WTC11 (cell line): ENCODE measurements around the gene MRPS27. TPM values are rescaled to one million over a fixed set of nuclear protein-coding genes. Genes with fewer than 3 reads are reported as not detected.

ENCODE experiments used
- ATAC-seq: fragments of 200-7000 bp; cut with Tn5 transposase; 2 replicates; pipeline ENCODE4 v1.10.0; 2021; ENCODE audit warnings: mild to moderate bottlenecking, moderate library complexity
- CTCF ChIA-PET: fragments of 300-600 bp; sonication (Branson Sonifier 250); formaldehyde crosslinking; loops from one replicate; lab custom pipeline; 2021; ENCODE audit warnings: antibody characterized with exemption; lab: Charles Lee
- POLR2A ChIA-PET: fragments of 350-600 bp; sonication (Branson Sonifier 250); formaldehyde crosslinking; loops from one replicate; lab custom pipeline; 2021; ENCODE audit warnings: antibody characterized with exemption; lab: Charles Lee
- DNase-seq: peaks from one replicate; pipeline ENCODE4 v3.0.0; 2021; ENCODE audit warnings: low spot score
- H3K27ac Mint-ChIP-seq: 2 replicates; pipeline ENCODE4 v1.8.0; 2021; ENCODE audit warnings: mixed read lengths
- H3K27me3 Mint-ChIP-seq: 2 replicates; pipeline ENCODE4 v1.8.0; 2021; ENCODE audit warnings: low read depth, mild to moderate bottlenecking, moderate library complexity, mixed read lengths
- H3K36me3 Mint-ChIP-seq: 2 replicates; pipeline ENCODE4 v1.8.0; 2021; ENCODE audit warnings: mixed read lengths
- H3K4me1 Mint-ChIP-seq: 2 replicates; pipeline ENCODE4 v1.8.0; 2022; ENCODE audit warnings: mixed read lengths
- H3K4me3 Mint-ChIP-seq: 2 replicates; pipeline ENCODE4 v1.8.0; 2021; ENCODE audit warnings: mild to moderate bottlenecking, moderate library complexity, mixed read lengths
- H3K9me3 Mint-ChIP-seq: 2 replicates; pipeline ENCODE4 v1.8.0; 2021; ENCODE audit warnings: mixed read lengths
- ESRRA ChIP-seq: sonication (generic); formaldehyde crosslinking; IDR thresholded peaks from 2 replicates; pipeline ENCODE4 v1.8.1; 2022; ENCODE audit warnings: mild to moderate bottlenecking, missing genetic modification reagents, borderline replicate concordance
- FOXJ3 ChIP-seq: sonication (generic); formaldehyde crosslinking; IDR thresholded peaks from 2 replicates; pipeline ENCODE4 v1.9.0; 2021; ENCODE audit warnings: missing genetic modification reagents, mild to moderate bottlenecking, borderline replicate concordance
- GTF2I ChIP-seq: fragments of 250-450 bp; sonication (Bioruptor Pico); conservative IDR thresholded peaks from 2 replicates; pipeline ENCODE4 v1.4.0; 2021; ENCODE audit warnings: mild to moderate bottlenecking
- NFATC4 ChIP-seq: fragments of 250-450 bp; sonication (Bioruptor Pico); IDR thresholded peaks from 2 replicates; pipeline ENCODE4 v1.9.0; 2021; ENCODE audit warnings: mild to moderate bottlenecking
- OVOL2 ChIP-seq: fragments of 250-450 bp; sonication (Bioruptor Pico); IDR thresholded peaks from 2 replicates; pipeline ENCODE4 v1.9.0; 2021; ENCODE audit warnings: mild to moderate bottlenecking, borderline replicate concordance
- PRRX2 ChIP-seq: fragments of 250-450 bp; sonication (Bioruptor Pico); IDR thresholded peaks from 2 replicates; pipeline ENCODE4 v1.8.0; 2021; ENCODE audit warnings: mild to moderate bottlenecking
- SOX15 ChIP-seq: fragments of 250-450 bp; sonication (Bioruptor Pico); IDR thresholded peaks from 2 replicates; pipeline ENCODE4 v1.9.0; 2021; ENCODE audit warnings: mild to moderate bottlenecking
- SP1 ChIP-seq: sonication (generic); formaldehyde crosslinking; conservative IDR thresholded peaks from 2 replicates; pipeline ENCODE4 v1.8.1; 2022; ENCODE audit warnings: missing genetic modification reagents
- TEAD1 ChIP-seq: sonication (generic); formaldehyde crosslinking; IDR thresholded peaks from 2 replicates; pipeline ENCODE4 v1.8.0; 2022; ENCODE audit warnings: mild to moderate bottlenecking, missing genetic modification reagents
- ZBTB21 ChIP-seq: sonication (generic); formaldehyde crosslinking; IDR thresholded peaks from 2 replicates; pipeline ENCODE4 v1.8.1; 2023; ENCODE audit warnings: mild to moderate bottlenecking, missing genetic modification reagents, borderline replicate concordance
- ZNF219 ChIP-seq: sonication (generic); formaldehyde crosslinking; IDR thresholded peaks from 2 replicates; pipeline ENCODE4 v1.8.0; 2023; ENCODE audit warnings: missing genetic modification reagents, mild to moderate bottlenecking, borderline replicate concordance
- ZNF232 ChIP-seq: sonication (generic); formaldehyde crosslinking; IDR thresholded peaks from 2 replicates; pipeline ENCODE4 v1.8.0; 2022; ENCODE audit warnings: mild to moderate bottlenecking, missing genetic modification reagents
- total RNA-seq: library from RNA; stranded (reverse); gene quantifications from 3 replicates; pipeline ENCODE4 v1.2.3, GENCODE V29; 2021
- TF ChIP-seq, protein P1 (sequence below): fragments of 250-450 bp; sonication (Bioruptor Pico); IDR thresholded peaks from 2 replicates; pipeline ENCODE4 v1.9.0; 2021; ENCODE audit warnings: moderate library complexity, mild to moderate bottlenecking, inconsistent platforms, borderline replicate concordance
- TF ChIP-seq, protein P2 (sequence below): sonication (generic); formaldehyde crosslinking; IDR thresholded peaks from 2 replicates; pipeline ENCODE4 v1.8.1; 2022; ENCODE audit warnings: low read depth, missing genetic modification reagents, borderline replicate concordance
- TF ChIP-seq, protein P3 (sequence below): sonication (generic); formaldehyde crosslinking; IDR thresholded peaks from 2 replicates; pipeline ENCODE4 v1.8.0; 2022; ENCODE audit warnings: mild to moderate bottlenecking, missing genetic modification reagents
- TF ChIP-seq, protein P4 (sequence below): fragments of 200-600 bp; IDR thresholded peaks from 2 replicates; pipeline ENCODE4 v1.8.0; 2022; ENCODE audit warnings: antibody characterized with exemption
- TF ChIP-seq, protein P5 (sequence below): sonication (generic); formaldehyde crosslinking; IDR thresholded peaks from 2 replicates; pipeline ENCODE4 v1.8.1; 2023; ENCODE audit warnings: mild to moderate bottlenecking, missing genetic modification reagents, moderate library complexity
- TF ChIP-seq, protein P6 (sequence below): sonication (generic); formaldehyde crosslinking; IDR thresholded peaks from 2 replicates; pipeline ENCODE4 v1.8.0; 2022; ENCODE audit warnings: mild to moderate bottlenecking, missing genetic modification reagents

MRPS27 gene
- total RNA-seq, 1 experiment from 2014 or later: 80.1 TPM

DNA sequence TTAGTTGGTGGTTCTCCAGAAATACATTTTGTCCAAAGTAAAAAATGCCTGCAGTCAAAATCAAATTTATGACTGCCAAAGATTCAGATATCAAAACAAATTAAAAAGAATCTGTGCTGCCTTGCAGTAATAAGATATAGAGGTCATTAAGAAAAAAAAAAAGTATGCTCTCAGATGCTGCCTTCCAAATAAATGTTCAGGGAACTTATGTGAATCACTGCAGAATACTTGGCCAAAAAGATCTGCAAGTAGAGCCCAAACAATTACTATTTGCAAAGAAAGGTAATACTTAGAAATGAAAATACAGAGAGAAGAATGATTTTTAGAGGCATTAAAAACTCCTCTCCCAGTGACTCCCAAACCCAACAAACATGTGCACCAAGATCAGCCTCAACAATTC is 52.4 kb downstream of the MRPS27 start:
- DNase-seq (no peak), ATAC-seq (no peak)
- 0 out of 2 replicates have a peak, but pooled peaks cover 2% of the 10 kb centered on the region for H3K4me1 Mint-ChIP-seq
- H3K9me3 Mint-ChIP-seq: no peaks in the 10 kb centered on the region
- no peak for TF ChIP-seq ZNF232 (CRISPR knock-in tag)
- H3K27me3 Mint-ChIP-seq: no peaks in the 10 kb centered on the region
- CTCF ChIA-PET: no interaction called here
- 0 out of 2 replicates have a peak, but pooled peaks cover 6% of the 10 kb centered on the region for H3K36me3 Mint-ChIP-seq
- H3K27ac Mint-ChIP-seq: 0 out of 2 replicates have a peak overlapping the region, but pooled peaks have one; percentile 44
- POLR2A ChIA-PET: no interaction called here
- H3K4me3 Mint-ChIP-seq: no peak overlapping the region

DNA sequence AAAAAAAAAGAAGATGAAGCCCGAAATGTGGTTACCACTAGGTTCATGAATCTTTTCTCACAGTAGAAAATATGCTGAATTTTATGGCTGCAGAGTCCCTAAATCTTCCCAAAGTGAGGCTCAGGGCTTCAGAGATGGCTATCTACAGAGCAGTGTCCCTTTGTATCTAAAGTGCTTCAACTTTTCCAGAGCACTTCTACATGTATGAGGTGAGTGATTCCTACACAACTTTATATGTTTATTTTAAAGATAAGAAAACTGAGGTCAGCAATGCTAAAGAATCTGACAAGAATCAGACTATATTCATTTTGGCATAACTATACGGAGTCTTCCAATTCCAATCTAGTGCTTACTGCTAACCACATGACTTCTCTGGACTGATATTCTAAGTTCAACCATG is 53.2 kb downstream of the MRPS27 start:
- no peak overlapping the region for H3K4me3 Mint-ChIP-seq
- no peak overlapping the region for H3K27ac Mint-ChIP-seq
- H3K9me3 Mint-ChIP-seq: no peaks in the 10 kb centered on the region
- 0 out of 2 replicates have a peak, but pooled peaks cover 2% of the 10 kb centered on the region for H3K4me1 Mint-ChIP-seq
- TF ChIP-seq, protein P1, sequence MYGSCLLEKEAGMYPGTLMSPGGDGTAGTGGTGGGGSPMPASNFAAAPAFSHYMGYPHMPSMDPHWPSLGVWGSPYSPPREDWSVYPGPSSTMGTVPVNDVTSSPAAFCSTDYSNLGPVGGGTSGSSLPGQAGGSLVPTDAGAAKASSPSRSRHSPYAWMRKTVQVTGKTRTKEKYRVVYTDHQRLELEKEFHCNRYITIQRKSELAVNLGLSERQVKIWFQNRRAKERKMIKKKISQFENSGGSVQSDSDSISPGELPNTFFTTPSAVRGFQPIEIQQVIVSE (CRISPR knock-in tag): no peak
- TF ChIP-seq, protein P2, sequence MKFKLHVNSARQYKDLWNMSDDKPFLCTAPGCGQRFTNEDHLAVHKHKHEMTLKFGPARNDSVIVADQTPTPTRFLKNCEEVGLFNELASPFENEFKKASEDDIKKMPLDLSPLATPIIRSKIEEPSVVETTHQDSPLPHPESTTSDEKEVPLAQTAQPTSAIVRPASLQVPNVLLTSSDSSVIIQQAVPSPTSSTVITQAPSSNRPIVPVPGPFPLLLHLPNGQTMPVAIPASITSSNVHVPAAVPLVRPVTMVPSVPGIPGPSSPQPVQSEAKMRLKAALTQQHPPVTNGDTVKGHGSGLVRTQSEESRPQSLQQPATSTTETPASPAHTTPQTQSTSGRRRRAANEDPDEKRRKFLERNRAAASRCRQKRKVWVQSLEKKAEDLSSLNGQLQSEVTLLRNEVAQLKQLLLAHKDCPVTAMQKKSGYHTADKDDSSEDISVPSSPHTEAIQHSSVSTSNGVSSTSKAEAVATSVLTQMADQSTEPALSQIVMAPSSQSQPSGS: no peak
- no peak for TF ChIP-seq SP1 (CRISPR knock-in tag)
- DNase-seq (no peak), ATAC-seq (no peak)
- CTCF ChIA-PET: no interaction called here
- 0 out of 2 replicates have a peak, but pooled peaks cover 6% of the 10 kb centered on the region for H3K36me3 Mint-ChIP-seq
- POLR2A ChIA-PET: no interaction called here
- H3K27me3 Mint-ChIP-seq: no peaks in the 10 kb centered on the region

DNA sequence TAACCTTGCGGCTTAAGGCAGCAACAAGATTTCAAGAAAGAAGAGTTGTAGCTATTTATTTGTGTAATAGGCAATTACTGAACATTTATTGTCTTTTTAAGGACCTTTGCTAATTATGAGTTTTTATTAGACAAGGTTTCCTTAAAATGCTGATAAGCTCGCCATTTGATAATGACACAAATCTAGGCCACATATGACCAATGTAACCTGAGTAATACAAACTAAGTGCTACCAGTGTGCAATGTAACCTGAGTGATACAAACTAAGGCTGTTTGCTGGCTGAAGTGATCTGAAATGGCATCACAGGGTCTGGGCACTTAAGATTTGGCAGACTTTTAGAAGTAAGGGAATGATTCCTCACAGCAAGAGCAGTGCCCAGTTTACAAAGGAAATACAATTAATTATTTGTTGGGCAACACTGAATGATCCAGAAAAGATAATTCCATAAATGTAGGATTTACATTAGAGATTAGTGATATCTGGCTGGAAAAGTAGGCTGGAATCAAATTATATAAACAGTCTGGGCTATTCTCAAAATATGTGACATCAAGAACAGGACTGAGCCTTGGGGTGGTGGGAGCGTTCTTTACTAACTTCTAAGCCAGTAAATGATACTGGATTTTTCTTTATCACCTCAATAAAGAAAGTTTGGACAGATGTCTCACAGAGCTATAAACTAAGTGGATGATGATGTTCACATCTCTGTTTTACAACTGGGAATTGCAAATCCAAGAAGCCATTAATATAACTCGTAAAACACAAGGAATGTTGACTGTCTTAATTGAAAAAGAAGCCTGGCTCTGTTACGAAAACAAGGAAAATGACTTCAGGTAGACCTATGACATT is 54.8 kb downstream of the MRPS27 start:
- H3K4me3 Mint-ChIP-seq: no peak overlapping the region
- no peak for ATAC-seq
- H3K36me3 Mint-ChIP-seq: no peaks in the 10 kb centered on the region
- H3K4me1 Mint-ChIP-seq: 0 out of 2 replicates have a peak, but pooled peaks cover 2% of the 10 kb centered on the region
- DNase-seq: no peak
- H3K27me3 Mint-ChIP-seq: no peaks in the 10 kb centered on the region
- no peaks in the 10 kb centered on the region for H3K9me3 Mint-ChIP-seq
- ChIA-PET CTCF (no interaction called here), POLR2A (no interaction called here)
- TF ChIP-seq FOXJ3: no peak
- TF ChIP-seq, protein P3, sequence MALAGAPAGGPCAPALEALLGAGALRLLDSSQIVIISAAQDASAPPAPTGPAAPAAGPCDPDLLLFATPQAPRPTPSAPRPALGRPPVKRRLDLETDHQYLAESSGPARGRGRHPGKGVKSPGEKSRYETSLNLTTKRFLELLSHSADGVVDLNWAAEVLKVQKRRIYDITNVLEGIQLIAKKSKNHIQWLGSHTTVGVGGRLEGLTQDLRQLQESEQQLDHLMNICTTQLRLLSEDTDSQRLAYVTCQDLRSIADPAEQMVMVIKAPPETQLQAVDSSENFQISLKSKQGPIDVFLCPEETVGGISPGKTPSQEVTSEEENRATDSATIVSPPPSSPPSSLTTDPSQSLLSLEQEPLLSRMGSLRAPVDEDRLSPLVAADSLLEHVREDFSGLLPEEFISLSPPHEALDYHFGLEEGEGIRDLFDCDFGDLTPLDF (CRISPR knock-in tag): no peak
- TF ChIP-seq, protein P4, sequence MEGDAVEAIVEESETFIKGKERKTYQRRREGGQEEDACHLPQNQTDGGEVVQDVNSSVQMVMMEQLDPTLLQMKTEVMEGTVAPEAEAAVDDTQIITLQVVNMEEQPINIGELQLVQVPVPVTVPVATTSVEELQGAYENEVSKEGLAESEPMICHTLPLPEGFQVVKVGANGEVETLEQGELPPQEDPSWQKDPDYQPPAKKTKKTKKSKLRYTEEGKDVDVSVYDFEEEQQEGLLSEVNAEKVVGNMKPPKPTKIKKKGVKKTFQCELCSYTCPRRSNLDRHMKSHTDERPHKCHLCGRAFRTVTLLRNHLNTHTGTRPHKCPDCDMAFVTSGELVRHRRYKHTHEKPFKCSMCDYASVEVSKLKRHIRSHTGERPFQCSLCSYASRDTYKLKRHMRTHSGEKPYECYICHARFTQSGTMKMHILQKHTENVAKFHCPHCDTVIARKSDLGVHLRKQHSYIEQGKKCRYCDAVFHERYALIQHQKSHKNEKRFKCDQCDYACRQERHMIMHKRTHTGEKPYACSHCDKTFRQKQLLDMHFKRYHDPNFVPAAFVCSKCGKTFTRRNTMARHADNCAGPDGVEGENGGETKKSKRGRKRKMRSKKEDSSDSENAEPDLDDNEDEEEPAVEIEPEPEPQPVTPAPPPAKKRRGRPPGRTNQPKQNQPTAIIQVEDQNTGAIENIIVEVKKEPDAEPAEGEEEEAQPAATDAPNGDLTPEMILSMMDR: no peak
- no peak for TF ChIP-seq TEAD1
- TF ChIP-seq SOX15 (CRISPR knock-in tag): no peak
- TF ChIP-seq, protein P1 (CRISPR knock-in tag): no peak
- TF ChIP-seq SP1 (CRISPR knock-in tag): no peak
- no peak overlapping the region; the same call in none of the 2 replicates for H3K27ac Mint-ChIP-seq

DNA sequence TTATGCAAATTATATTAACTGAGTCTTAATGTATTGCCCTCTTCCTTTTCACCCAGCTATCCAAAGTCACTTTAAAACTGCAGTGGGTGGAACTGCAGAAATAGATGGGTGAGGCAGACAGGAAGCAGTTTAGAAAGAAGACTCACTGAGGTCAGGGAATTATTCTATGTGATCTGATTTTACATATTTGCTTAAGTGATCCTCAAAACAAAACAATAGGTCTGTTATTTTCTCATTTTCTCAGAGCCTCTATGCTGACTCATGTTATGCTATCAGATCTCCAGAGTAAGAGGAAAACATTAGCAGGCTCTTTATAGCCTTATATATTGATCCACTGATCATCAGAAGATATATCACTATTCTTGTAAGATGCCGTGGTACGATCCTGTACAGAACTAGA is 63.5 kb downstream of the MRPS27 start:
- no peak for ATAC-seq
- POLR2A ChIA-PET: no interaction called here
- Mint-ChIP-seq H3K36me3 (peaks cover 5% of the 10 kb centered on the region; the same call in 1 of the 2 replicates), H3K27ac (no peak overlapping the region), H3K4me1 (no peaks in the 10 kb centered on the region), H3K27me3 (no peaks in the 10 kb centered on the region), H3K4me3 (no peak overlapping the region), H3K9me3 (peaks cover 7% of the 10 kb centered on the region)
- no peak for DNase-seq
- CTCF ChIA-PET: no interaction called here
- TF ChIP-seq OVOL2 (CRISPR knock-in tag) (no peak), ZNF219 (CRISPR knock-in tag) (no peak), ESRRA (CRISPR knock-in tag) (no peak), PRRX2 (CRISPR knock-in tag) (no peak), NFATC4 (CRISPR knock-in tag) (no peak), GTF2I (no peak), ZBTB21 (CRISPR knock-in tag) (no peak)
- TF ChIP-seq, protein P5, sequence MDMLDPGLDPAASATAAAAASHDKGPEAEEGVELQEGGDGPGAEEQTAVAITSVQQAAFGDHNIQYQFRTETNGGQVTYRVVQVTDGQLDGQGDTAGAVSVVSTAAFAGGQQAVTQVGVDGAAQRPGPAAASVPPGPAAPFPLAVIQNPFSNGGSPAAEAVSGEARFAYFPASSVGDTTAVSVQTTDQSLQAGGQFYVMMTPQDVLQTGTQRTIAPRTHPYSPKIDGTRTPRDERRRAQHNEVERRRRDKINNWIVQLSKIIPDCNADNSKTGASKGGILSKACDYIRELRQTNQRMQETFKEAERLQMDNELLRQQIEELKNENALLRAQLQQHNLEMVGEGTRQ: no peak
- TF ChIP-seq, protein P6, sequence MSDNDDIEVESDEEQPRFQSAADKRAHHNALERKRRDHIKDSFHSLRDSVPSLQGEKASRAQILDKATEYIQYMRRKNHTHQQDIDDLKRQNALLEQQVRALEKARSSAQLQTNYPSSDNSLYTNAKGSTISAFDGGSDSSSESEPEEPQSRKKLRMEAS (CRISPR knock-in tag): no peak
